HG02759 (cell line): ENCODE results near the gene AMD1.
"Not testable (repeated sequence)": the region's sequence is repeated elsewhere in the genome, so short reads cannot be mapped to it uniquely, and the experiment has no call there.

Experiments used
- ATAC-seq: cut with Tn5 transposase; IDR thresholded peaks from one replicate; pipeline ENCODE4 v1.9.1; 2021; ENCODE audit warnings: mild to moderate bottlenecking, moderate library complexity; ENCODE audit not compliant: unreplicated experiment

Gene AMD1

GRCh38 chr6:110873981-110874879 lies at the start of gene AMD1:
Gene AMD1 (plus strand): TSS chr6:110874785. CDS start chr6:110875106, 321 bp downstream.
- ATAC-seq, result peak; percentile 74

- no peak for ATAC-seq
These were observed 48.1 kb upstream of the AMD1 start for GRCh38 chr6:110826236-110827129.

DNA sequence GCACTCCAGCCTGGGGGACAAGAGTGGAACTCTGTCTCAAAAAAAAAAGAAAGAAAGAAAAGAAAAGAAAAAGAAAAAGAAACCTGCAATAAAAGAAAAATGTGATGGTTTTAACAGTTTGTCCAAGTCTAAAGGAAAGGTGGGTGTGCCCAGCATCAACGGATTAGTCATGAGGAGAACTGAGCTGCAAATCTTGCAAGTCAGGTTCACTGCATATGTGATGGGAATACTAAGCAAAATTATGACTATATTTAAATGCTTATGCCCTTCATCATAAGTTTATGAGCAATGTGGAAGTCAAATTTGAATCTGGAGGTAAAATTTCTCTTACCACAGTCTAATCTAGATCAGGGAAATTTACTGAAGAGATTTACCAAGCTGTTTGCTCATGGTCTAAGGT lies 46.2 kb upstream of the AMD1 start:
- ATAC-seq, result no peak

- ATAC-seq, result no peak
These were observed 43.2 kb upstream of the AMD1 start for GRCh38 chr6:110831405-110831804.

GRCh38 chr6:110833831-110834230 lies 40.8 kb upstream of the AMD1 start:
- no peak for ATAC-seq

GRCh38 chr6:110835751-110836150 lies 38.8 kb upstream of the AMD1 start:
- not testable (repeated sequence) for ATAC-seq

- no peak for ATAC-seq
These were observed 33.3 kb upstream of the AMD1 start for GRCh38 chr6:110841266-110841665.

GRCh38 chr6:110849781-110850180 lies 24.8 kb upstream of the AMD1 start:
- ATAC-seq, result no peak

DNA sequence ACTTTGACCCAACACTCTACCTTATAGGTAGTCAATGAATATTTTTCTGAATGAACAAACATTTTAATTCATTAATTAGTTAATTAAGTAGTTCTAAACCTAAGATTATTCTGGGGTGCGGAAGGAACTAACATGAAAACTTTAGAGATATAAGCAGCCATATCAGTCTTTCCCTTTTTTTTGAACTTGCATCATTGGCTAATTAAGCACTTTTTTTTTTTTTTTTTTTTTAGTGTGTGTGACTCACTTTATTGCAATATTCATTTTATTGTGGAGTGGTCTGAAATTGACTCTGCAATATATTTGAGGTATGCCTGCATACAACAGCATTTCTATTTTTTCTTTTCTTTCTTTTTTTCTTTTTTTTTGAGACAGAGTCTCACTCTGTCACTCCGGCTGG lies 21.8 kb upstream of the AMD1 start:
- ATAC-seq, result no peak

DNA sequence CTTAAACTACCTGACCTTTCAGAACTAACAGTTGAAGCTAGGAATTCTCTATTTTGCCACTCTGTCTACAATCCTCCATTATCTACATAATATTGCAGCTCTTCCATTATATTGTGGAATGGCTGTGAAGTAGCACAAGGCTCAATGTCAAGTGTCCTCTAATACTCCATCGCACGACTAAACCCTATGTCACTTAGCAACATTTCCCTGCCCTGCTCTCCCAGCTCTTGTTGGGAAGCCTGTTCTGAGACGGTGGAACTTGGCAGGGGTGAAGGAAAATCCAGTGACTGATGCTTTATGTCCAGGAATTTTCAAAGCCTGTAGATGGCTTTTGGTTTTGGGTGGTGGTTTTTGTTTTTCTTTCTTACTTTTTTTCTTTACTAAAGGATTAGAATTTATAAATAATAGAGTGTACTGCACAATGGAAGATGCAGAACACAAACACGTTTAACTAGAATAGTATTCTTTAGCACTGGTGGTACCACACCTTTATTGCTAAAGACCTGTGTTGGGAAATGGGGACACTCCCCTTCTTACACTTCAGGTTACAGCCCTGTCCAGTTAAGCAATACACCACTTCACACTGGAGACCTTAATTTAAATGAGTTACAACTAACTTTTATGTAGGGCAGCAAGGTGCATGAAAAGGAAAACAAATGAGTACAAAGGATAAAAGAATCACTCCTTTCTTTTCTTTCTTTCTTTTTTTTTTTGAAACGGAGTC lies 20.7 kb upstream of the AMD1 start:
- ATAC-seq, result no peak

DNA sequence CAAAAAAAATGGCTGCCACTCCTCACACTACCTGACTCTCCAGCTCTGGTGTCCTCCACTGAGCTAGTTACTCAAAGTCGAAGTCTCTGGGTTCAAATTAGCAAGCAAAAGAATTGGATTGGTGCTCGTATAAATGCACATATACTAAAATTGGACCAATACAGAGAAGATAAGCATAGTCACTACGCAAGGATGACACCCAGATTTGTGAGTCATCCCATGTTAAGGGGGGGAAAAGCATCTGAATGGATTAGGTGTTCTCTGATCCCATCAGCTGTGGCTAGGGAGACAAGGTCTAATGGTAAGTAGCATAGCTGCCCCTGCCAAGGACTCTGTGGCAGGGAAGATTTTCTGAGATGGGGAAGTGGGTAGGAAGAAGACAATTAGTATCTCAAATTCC lies 18.3 kb upstream of the AMD1 start:
- ATAC-seq, result no peak

DNA sequence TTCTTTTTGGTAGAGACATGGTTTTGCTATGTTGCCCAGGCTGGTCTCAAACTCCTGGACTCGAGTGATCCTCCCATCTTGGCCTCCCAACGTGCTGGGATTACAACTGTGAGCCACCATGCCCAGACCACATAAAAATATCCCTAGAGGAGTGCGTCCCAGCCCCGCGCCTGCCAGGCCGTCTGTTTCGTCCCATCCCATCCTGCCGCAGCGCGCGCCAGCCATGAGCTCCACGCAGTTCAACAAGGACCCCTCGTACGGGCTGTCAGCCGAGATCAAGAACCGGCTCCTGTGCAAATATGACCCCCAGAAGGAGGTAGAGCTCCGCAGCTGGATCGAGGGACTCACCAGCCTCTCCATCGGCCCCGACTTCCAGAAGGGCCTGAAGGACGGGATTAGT lies 16.6 kb upstream of the AMD1 start:
- ATAC-seq, result no peak

GRCh38 chr6:110858562-110859214 lies 15.9 kb upstream of the AMD1 start:
- ATAC-seq, result no peak

DNA sequence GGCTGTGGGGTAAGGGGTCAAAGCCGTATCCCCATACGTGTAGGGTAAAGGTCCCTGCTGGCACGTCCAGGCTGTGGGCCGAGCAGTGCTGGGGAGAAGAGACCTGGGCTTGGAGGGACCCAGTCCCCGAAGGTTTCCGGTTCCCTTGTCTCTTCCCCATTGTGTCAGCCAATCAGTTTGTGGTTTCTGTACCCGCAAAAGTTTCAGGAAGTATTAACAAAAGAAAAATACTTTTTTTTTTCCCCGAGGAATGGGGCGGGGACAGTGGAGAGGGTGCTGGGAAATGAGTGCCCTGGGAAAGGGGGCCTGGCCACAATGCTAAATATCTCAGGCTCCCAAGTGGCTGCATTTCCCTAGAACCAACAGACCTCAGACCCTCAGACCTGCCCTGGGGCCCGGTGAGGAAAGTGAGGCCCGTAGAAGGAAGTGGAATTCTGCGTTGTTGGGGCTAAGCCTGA lies 15.2 kb upstream of the AMD1 start:
- ATAC-seq, result peak; percentile 62

GRCh38 chr6:110864824-110865223 lies 9.8 kb upstream of the AMD1 start:
- ATAC-seq, result no peak

DNA sequence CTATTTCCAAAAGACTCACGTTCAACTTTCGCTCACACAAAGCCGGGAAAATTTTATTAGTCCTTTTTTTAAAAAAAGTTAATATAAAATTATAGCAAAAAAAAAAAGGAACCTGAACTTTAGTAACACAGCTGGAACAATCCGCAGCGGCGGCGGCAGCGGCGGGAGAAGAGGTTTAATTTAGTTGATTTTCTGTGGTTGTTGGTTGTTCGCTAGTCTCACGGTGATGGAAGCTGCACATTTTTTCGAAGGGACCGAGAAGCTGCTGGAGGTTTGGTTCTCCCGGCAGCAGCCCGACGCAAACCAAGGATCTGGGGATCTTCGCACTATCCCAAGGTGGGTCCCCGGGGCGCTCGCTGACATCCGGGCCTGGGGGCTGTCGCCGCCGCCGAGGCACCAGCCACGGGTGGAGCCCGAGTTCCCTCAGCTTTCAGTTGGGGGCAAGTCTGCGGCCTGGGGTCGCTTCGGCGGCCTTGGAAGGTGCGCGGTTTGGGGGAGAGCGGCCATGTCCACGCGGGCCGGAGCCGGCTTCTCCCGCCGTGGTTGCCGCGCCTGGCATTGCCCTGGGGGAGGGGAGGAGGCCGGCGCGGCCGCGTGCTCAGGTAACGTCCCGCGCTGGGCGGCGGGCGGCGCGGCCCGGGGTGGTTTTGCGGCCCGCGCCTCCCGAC lies 429 bp downstream of the AMD1 start:
- peak; percentile 6 for ATAC-seq

DNA sequence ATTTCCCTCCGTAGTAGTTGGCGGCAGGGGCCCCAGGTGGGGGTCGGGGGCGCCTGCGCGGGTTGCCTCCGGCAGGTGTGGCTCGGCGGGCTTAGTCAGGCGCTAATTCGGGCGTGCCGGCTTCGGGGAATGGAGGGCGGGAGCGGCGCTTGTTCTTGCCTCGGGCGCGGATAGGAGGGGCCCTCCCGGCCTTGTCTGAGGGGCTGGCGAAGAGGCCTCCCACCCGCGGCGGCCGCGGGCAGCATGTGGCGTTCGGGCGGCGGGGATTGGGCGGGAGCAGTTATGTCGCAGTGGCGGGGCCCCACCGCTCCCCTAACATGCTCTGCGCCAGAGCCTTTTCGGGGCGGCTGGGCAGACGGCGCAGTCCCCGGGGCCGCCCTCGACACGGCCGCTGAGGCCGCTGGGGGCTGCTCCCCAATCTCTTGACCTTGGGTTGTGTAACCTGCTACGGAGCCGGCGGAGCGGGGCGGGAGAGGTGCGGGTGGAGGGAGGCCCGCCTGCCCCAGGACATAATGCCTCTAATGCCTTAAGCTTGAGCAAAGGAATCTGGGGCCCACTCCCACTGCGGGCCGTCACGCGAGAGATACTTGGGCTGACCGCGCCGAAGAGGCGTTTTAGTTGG lies 1.1 kb downstream of the AMD1 start:
- peak; percentile 12 for ATAC-seq

- peak; percentile 39 for ATAC-seq
These were observed 1.7 kb downstream of the AMD1 start for GRCh38 chr6:110876170-110876773.
